GM18519 (cell line): Measurements from ENCODE around the gene ANAPC16.
A peak's percentile ranks its signal among the peaks of the same experiment; 100 is the strongest.
"Not testable (repeated sequence)": the region's sequence is repeated elsewhere in the genome, so short reads cannot be mapped to it uniquely, and the experiment has no call there.

Source experiments
- ATAC-seq: cut with Tn5 transposase; IDR thresholded peaks from one replicate; pipeline ENCODE4 v1.9.1; 2021; ENCODE audit warnings: mild to moderate bottlenecking, moderate library complexity; ENCODE audit not compliant: unreplicated experiment, low FRiP score

ANAPC16 gene

DNA sequence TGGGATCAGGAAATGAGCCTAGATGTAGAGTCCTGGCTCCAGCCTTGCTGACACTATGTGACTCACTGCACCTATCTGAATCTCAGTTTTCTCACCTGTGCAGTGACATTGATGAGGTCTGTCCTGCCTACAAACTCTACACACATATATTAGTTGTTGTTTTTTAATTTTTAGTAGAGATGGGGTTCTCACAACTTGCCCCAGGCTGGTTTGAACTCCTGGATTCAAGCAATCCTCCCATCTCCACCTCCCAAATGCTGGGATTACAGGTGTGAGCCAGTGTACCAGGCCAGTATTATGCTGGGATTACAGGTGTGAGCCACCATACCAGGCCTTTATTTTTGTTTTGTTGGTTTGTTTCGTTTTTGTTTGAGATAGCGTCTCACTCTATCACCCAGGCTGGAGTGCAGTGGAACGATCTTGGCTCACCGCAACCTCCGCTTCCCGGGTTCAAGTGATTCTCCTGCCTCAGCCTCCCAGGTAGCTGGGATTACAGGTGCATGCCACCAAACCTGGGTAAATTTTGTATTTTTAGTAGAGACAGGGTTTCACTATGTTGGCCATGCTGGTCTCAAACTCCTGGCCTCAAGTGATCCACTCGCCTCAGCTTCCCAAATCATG, 46.1 kb downstream of the ANAPC16 start:
- peak; percentile 10 for ATAC-seq

DNA sequence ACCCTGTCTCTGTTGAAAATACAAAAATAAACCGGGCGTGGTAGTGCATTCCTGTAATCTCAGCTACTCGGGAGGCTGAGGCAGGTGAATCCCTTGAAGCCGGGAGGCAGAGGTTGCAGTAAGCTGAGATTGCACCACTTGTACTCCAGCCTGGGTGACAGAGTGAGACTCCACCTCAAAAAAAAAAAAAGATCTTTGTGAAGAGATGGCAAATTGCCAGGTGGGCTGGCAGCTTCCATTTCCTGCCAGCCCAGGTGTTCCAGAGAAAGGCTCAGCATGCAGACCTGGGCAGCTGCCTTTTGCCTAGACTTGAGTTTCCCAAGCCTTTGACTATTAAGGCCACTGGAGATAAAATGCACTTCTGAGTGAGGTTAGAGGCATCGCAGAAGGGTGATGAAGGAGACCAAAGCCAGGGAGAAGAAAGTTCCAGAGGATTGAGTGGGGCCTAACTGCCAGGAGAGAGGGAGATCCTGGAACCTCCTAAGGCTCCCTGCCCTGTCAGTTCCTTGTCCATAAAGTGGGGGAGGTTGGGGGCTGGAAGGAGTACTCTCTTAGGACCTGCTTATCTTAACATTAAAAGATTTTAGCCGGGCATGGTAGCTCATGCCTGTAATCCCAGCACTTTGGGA, 47.9 kb downstream of the ANAPC16 start:
- no peak for ATAC-seq

DNA sequence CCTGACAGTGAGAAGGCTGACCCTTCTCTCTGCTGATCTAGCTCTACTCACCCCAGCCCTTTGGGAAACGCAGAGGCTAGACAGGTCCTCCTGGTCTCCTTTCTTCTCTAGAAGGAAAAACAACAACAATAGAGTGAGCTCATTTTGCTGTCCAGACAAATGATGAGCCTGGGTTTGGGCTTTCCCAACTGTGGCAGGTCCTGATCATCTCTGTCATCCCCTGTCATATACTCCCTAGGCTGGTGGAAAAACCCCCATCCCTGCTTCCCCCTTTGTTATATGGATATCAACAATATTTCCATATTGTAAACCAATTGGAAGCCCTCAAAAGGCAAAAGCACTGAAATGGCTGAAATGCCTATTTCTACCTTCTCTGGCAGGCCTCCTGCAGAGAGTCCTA, 48.7 kb downstream of the ANAPC16 start:
- ATAC-seq = no peak

DNA sequence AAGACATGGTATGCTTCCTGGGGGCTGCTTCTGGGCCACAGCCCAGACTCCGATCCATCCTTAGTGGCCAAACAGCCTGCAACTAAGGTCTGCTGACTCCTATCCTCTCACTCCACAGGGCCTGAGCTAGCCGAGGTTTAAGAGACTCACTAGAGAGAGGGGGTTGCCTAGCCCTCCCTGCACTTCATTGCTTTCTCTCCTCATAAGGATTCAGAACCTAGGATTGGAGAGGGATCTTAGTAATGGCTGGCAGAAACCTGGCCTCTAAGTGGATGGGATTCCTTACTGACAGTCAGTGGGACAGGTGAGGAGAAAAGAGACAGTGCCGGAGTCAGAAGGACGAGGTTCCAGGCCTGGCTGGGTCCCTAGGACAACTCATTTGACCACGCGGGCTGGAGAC, 49.7 kb downstream of the ANAPC16 start:
- no peak for ATAC-seq

DNA sequence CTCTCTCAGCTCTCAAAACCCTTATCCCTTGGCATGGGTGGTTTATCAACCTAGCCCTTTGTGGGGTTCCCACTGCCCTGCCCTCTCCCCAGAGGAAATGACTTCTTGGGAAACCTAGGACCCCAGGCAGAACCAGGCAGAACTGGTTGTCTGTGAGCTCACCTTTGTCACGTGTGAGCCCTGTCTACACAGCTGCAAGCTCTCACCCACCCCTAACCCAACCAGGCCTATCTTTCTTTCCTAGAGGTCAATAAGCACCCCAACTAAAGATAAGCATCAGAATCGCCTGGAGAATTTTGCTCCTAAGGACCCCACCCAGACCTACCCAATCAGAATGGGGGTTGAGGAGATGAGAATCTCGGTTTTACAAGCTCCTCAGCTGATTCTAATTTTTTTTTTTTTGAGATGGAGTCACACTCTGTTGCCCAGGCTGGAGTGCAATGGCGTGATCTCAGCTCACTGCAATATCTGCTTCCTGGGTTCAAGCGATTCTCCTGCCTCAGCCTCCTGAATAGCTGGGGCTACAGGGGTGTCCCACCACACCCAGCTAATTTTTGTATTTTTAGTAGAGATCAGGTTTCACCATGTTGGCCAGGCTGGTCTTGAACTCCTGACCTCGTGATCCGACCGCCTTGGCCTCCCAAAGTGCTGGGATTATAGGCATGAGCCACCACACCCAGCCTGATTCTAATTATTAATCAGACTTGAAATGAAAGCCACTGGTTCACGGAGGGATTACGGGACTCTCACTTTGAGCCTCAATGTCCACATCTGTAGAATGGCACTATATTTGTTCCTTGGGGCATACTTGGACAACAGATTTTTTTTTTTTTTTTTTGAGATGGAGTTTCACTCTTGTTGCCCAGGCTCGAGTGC, 50.4 kb downstream of the ANAPC16 start:
- ATAC-seq = no peak

DNA sequence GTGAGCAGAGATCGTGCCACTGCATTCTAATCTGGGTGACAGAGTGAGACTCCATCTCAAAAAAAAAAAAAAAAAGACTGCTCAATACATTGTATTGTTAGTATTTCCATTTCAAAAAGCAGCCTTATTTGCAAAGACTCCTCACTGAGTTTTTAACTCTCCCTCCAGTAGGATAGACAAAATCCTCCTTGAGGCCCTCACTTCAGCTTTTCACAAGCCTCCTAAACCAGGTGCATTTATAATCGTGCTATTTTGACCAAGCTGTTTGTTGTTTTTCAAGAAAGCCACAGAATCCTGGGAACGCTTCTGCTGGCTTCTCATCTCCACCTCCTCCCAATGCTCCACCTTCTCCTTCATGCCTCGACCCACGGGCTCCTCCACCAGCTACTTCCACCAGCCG, 51.6 kb downstream of the ANAPC16 start:
- no peak for ATAC-seq

DNA sequence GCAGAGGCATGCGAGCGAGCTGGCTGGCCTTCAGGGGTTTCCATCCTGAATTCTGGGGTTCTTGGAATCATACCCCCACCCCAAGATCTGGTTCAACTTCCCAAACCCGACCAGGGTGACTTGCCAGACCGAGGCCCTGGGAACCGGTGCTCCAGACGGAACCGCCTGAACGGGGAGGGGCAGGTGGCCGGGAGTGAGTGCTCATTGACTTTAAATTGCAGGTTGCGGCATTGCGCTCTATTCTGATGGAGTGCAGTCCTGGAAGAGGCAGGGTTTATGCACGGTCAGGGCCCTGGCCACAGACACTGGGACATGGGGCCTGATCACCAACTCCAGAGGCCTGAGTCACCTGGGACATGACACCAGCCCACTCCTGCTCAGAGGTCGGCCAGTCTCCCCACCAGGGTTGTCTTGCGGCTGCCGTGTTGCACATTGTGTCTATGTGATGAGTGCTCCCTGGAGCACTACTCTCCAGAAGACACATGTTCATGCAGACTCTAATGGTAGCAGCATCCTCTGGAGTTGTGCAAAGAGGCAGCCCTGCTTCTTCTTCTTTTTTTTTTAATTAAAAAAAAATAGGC, 52.1 kb downstream of the ANAPC16 start:
- ATAC-seq = no peak

DNA sequence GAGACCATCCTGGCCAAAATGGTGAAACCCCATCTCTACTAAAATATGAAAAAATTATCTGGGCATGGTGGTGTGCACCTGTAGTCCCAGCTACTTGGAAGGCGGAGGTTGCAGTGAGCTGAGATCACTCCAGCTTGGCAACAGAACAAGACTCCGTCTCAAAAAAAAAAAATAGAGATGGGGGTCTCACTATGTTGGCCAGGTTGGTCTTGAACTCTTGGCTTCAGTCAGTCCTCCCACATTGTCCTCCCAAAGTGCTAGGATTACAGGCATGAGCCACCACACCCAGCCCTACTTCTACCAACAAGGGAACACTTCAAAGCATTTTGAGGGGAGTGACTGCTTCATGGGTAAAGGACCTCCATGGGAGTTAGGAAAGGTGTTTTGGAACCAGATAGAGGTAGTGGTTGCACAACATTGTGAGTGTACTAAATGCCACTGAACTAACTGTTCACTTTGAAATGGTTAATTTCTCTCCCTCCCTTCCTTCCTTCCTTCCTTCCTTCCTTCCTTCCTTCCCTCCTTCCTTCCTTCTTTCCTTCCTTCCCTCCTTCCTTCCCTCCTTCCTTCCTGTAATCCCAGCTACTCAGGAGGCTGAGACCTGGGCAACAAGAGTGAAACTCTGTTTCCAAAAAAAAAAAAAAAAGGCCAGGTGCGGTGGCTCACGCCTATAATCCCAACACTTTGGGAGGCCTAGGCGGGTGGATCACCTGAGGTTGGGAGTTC, 52.8 kb downstream of the ANAPC16 start:
- not testable (repeated sequence) for ATAC-seq

DNA sequence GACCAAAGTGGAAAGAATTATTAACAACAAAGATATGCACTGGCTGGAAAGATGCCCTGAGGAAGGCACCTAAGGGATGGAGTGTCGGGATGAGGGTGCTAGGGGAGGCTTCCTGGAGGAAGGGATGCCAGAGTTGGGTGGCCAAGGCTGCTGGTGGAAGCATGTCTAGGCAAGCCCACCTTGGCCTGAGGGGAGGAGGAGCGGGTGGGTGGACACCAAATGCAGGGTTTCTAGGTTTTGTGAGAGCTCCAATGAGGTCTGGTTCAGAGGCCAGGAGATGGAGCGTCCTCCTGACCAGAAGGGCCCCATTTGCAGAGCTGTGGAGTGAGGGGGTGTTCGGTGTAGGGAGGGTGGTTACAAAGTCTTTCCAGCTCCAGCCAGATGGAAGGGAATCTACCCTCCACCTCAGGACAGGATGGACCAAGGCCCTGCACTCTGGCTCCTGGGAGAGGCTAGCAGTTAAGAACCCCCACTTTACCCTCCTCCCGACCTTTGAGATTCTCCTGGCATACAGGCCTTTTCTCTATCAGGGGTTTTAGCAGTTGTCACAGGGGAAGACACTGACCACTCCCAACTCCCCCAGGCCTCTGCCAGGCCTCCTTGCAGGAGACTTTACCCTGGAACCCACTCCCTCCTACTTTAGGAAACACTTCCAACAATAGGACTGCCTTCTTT, 54.9 kb downstream of the ANAPC16 start:
- ATAC-seq = no peak

DNA sequence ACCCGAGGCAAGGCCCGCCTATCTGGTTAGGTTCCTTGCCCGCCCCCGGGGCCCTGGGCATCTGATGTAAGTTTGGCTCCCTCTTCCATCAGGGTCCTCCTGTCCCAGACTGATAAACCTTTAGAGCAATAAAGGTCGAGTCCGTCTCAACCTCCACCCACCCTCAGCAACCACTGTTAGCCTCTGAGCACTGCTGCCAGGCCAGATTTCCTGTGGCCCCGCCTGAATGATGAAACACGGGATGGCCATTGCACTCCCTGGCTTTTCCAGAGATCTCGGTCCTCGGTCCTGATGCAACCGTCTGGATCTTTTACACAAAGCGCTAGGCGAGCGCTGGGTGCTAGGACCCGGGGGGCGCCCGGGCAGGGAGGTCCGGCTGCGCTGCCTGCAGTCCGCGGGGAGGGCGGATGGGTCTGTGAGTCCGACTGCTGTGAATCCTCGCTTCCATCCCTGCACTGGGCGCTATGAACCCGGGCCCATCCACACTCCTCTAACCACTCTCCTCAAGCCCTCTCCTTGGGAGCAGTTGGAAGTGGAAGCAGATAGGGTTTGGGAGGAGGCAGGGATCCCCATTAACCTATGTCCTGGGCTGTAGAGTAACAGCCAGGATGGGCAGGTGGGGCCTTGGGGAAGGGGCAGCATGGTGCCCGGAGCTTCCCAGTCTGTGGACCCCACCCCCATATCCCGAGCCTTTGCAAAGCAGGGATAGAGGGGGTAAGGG, 57.0 kb downstream of the ANAPC16 start:
- ATAC-seq = no peak

DNA sequence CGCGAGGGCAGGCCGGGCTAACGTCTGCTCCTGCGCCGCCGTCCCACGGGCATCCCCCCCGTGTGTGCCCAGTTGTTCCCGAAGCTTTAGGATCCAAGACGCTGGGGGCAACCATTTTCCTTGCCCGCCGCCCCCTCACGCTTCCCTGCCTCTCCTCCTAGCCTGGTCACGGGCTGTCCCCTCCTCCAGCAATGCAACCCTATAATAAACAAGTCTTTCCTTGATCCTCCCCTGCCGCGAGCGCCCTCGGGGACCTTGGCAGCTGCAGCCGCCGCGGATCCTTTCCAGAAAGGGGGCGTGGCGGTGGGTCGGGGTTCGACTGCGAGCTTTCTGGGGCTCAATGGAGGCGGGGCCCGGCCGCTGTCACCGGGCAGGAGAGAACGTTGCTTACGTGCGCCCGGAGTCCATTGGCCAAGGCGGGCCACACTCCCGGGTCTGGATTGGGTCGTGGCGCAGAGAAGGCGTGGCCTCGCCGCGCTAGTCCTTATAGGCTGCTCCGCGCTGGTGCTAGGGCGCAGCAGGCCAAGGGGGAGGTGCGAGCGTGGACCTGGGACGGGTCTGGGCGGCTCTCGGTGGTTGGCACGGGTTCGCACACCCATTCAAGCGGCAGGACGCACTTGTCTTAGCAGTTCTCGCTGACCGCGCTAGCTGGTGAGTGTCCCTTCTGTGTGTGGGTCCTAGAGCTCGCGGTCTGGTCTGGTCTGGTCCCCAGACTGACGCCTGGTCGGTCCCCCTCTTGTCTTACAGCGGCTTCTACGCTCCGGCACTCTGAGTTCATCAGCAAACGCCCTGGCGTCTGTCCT, 57.8 kb downstream of the ANAPC16 start, which contains the start of gene DDIT4:
DDIT4 (plus strand) TSS at position 515 of the 803 bp plus-strand sequence. CDS start 293 bp downstream, outside the sequence.
- peak; percentile 82 for ATAC-seq

DNA sequence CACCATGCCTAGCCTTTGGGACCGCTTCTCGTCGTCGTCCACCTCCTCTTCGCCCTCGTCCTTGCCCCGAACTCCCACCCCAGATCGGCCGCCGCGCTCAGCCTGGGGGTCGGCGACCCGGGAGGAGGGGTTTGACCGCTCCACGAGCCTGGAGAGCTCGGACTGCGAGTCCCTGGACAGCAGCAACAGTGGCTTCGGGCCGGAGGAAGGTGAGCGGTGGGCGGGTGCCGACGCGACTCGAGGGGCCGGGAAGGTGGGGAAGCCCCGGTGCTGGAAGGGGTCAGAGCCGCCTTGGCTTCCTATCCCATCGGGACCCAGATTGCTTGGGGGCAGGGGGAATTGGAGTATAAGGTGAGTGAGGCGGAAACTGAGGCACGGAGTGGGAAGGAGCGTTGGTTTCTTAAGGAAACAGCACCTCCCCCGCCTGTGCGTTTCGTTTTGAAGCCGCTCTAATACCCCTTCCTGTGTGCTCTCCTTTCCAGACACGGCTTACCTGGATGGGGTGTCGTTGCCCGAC, 58.5 kb downstream of the ANAPC16 start:
- ATAC-seq = no peak

DNA sequence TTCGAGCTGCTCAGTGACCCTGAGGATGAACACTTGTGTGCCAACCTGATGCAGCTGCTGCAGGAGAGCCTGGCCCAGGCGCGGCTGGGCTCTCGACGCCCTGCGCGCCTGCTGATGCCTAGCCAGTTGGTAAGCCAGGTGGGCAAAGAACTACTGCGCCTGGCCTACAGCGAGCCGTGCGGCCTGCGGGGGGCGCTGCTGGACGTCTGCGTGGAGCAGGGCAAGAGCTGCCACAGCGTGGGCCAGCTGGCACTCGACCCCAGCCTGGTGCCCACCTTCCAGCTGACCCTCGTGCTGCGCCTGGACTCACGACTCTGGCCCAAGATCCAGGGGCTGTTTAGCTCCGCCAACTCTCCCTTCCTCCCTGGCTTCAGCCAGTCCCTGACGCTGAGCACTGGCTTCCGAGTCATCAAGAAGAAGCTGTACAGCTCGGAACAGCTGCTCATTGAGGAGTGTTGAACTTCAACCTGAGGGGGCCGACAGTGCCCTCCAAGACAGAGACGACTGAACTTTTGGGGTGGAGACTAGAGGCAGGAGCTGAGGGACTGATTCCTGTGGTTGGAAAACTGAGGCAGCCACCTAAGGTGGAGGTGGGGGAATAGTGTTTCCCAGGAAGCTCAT, 59.0 kb downstream of the ANAPC16 start:
- no peak for ATAC-seq

DNA sequence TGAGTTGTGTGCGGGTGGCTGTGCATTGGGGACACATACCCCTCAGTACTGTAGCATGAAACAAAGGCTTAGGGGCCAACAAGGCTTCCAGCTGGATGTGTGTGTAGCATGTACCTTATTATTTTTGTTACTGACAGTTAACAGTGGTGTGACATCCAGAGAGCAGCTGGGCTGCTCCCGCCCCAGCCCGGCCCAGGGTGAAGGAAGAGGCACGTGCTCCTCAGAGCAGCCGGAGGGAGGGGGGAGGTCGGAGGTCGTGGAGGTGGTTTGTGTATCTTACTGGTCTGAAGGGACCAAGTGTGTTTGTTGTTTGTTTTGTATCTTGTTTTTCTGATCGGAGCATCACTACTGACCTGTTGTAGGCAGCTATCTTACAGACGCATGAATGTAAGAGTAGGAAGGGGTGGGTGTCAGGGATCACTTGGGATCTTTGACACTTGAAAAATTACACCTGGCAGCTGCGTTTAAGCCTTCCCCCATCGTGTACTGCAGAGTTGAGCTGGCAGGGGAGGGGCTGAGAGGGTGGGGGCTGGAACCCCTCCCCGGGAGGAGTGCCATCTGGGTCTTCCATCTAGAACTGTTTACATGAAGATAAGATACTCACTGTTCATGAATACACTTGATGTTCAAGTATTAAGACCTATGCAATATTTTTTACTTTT, 59.7 kb downstream of the ANAPC16 start:
- ATAC-seq = no peak

DNA sequence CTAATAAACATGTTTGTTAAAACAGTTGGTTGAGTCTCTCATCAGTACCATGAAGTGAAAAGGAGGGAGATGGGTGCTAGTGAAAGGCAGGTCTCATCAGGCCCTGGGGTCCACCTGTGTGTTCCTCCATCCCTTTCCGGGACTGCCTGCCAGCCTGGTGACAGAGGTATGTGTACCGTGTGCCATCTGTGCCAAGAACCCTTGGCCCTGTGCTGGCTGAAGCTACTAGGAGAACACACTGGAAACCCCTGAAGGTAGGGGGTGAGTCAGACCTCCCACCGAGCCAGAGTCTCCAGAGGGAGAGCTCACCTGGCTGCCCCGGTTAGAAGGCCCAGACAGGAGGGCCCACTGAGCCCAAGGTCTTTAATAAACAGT, 60.2 kb downstream of the ANAPC16 start:
- ATAC-seq = no peak

DNA sequence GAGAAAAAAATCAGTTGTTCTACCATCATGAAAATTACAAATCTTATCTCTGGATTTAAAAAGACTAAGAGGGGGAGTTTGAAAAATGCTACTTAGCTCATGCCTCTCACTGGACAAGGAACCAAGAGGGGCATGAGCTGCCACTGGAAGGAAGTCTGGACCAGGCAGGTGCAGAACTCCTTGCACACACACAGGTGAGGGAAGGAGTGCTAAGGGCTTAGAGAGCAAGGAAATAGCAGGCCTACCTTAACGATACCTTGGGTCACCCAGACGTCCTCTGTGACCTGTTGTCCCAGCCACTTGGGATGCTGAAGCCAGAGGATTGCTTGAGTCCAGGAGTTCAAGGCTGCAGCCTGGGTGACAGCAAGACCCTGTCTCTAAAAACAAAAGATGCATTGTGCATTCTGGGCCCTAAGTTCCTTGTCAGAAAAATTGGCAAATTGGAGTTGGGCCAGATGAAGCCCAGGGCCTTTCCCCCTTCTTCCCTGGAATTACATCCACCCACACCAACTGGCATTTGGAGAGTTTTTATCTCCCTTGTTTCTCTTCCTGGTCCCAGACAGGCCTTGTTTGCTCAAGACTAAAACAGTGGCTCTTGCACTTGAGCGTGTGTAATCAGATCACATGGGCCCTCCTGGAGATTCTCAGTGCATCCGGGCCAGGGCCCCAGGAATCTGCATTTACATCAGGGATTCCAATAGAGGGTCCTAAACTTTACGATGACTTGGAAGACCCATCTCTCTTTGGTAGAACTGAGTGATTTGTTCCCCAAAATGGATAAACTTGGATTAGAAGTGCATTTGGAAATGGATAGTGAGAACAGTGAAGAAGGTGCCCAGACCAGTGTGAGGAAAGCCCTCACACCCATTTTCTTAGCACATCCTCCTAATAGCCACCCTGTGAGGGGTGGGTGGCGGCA, 60.9 kb downstream of the ANAPC16 start:
- ATAC-seq = no peak
